Suprapubic skin (tissue), 4 donors: ENCODE measurements around the gene HOXC4. TPM values are rescaled to one million over a fixed set of nuclear protein-coding genes. Genes with fewer than 3 reads are reported as not detected.

Experiments
- DNase-seq, 2 donors: peaks; one replicate each; pipeline ENCODE4 v3.0.0-alpha.2; 2019; ENCODE audit warnings: low spot score in 2 of 2
- H3K27ac ChIP-seq: fragments of 200-600 bp; sonication (generic); one replicate; pipeline ENCODE4 v1.5.1; 2019
- H3K27me3 ChIP-seq: fragments of 200-600 bp; sonication (generic); one replicate; pipeline ENCODE4 v1.5.1; 2019
- H3K36me3 ChIP-seq: fragments of 200-600 bp; sonication (generic); one replicate; pipeline ENCODE4 v1.5.1; 2019
- H3K4me1 ChIP-seq: fragments of 200-600 bp; sonication (generic); one replicate; pipeline ENCODE4 v1.5.1; 2019
- H3K4me3 ChIP-seq: fragments of 200-600 bp; sonication (generic); one replicate; pipeline ENCODE4 v1.5.1; 2019; ENCODE audit warnings: mild to moderate bottlenecking
- H3K9me3 ChIP-seq: fragments of 200-600 bp; sonication (generic); one replicate; pipeline ENCODE4 v1.5.1; 2019
- CTCF ChIP-seq, 2 donors: fragments of 200-600 bp in 1 of 2; fragments of 450-650 bp in 1 of 2; sonication (generic) in 1 of 2; IDR thresholded peaks; one replicate each; pipeline ENCODE4 v1.5.1; 2016 to 2019; ENCODE audit warnings: antibody characterized with exemption in 2 of 2, mild to moderate bottlenecking in 1 of 2, moderate library complexity in 1 of 2
- EP300 ChIP-seq: sonication (generic); formaldehyde crosslinking; IDR thresholded peaks from one replicate; pipeline ENCODE4 v1.6.1; 2017; ENCODE audit warnings: antibody characterized with exemption
- POLR2A ChIP-seq, 2 donors: fragments of 450-650 bp; IDR thresholded peaks; one replicate each; pipeline ENCODE4 v1.6.1; 2017; ENCODE audit warnings: antibody characterized with exemption in 2 of 2, mild to moderate bottlenecking in 2 of 2, moderate library complexity in 2 of 2
- POLR2AphosphoS5 ChIP-seq, 3 donors: sonication (generic); formaldehyde crosslinking; IDR thresholded peaks; one replicate each; pipeline ENCODE4 v1.6.1; 2017; ENCODE audit warnings: antibody characterized with exemption in 3 of 3
- WGBS: methylation state at CpG from one replicate; pipeline ENCODE4 v1.1.5; 2018; 5-methylcytosine and 5-hydroxymethylcytosine counted together
- total RNA-seq, 4 donors: library from RNA; depleted of rRNA; stranded (reverse); fragments of >200 nt; gene quantifications; one replicate each; pipeline ENCODE4 v1.1.0, GENCODE V29; 2016

The HOXC4 gene
- total RNA-seq, 4 donors from 2014 or later, result 1.4 to 4.7 (median 1.9) TPM

- DNase-seq, result peak; percentile 96 to 97
- Histone ChIP-seq H3K36me3 (no peaks in the 10 kb centered on the region), H3K4me1 (peaks cover 64% of the 10 kb centered on the region), H3K27me3 (peaks cover 12% of the 10 kb centered on the region), H3K9me3 (no peaks in the 10 kb centered on the region), H3K4me3 (peak overlapping the region; percentile 67), H3K27ac (peak overlapping the region; percentile 98)
- TF ChIP-seq EP300 (no peak), POLR2A (IDR thresholded peaks at IDR 0.05) (no peak), CTCF (IDR thresholded peaks at IDR 0.05) (peak; percentile 86 to 90), POLR2AphosphoS5 (IDR thresholded peaks at IDR 0.05) (peak in 2 of 3 donors; percentile 45 to 55)
- WGBS, result 10% methylated on average over 39 of the region's 39 CpGs
These were observed 47.6 kb upstream of the HOXC4 start for GRCh38 chr12:54005853-54006558.

- TF ChIP-seq POLR2AphosphoS5 (IDR thresholded peaks at IDR 0.05) (no peak), CTCF (IDR thresholded peaks at IDR 0.05) (no peak), EP300 (no peak), POLR2A (IDR thresholded peaks at IDR 0.05) (no peak)
- H3K4me3 ChIP-seq, result peak overlapping the region; percentile 67
These were observed 46.9 kb upstream of the HOXC4 start for GRCh38 chr12:54006559-54007220.

GRCh38 chr12:54007538-54008259 is 45.9 kb upstream of the HOXC4 start:
- H3K27me3 ChIP-seq, result peaks cover 13% of the 10 kb centered on the region
- peaks cover 74% of the 10 kb centered on the region for H3K4me1 ChIP-seq
- no peak for TF ChIP-seq POLR2A (IDR thresholded peaks at IDR 0.05)
- TF ChIP-seq CTCF (IDR thresholded peaks at IDR 0.05), result no peak
- no peak for TF ChIP-seq EP300
- no peak for TF ChIP-seq POLR2AphosphoS5 (IDR thresholded peaks at IDR 0.05)
- H3K4me3 ChIP-seq, result no peak overlapping the region
- DNase-seq, result no peak
- no peaks in the 10 kb centered on the region for H3K9me3 ChIP-seq
- peak overlapping the region; percentile 98 for H3K27ac ChIP-seq
- 38% methylated on average over 2 of the region's 2 CpGs for WGBS
- H3K36me3 ChIP-seq, result no peaks in the 10 kb centered on the region

More at GRCh38 chr12:54006559-54007220, 46.9 kb upstream of the HOXC4 start:
- 52% methylated on average over 22 of the region's 22 CpGs for WGBS
- Histone ChIP-seq H3K27me3 (peaks cover 12% of the 10 kb centered on the region), H3K27ac (peak overlapping the region; percentile 98), H3K36me3 (no peaks in the 10 kb centered on the region), H3K9me3 (no peaks in the 10 kb centered on the region), H3K4me1 (peaks cover 69% of the 10 kb centered on the region)
- DNase-seq, result no peak

- Histone ChIP-seq H3K4me3 (peak overlapping the region; percentile 63), H3K9me3 (no peaks in the 10 kb centered on the region), H3K4me1 (peaks cover 74% of the 10 kb centered on the region), H3K27ac (peak overlapping the region; percentile 98), H3K36me3 (no peaks in the 10 kb centered on the region), H3K27me3 (peaks cover 17% of the 10 kb centered on the region)
- no peak for DNase-seq
- TF ChIP-seq POLR2AphosphoS5 (IDR thresholded peaks at IDR 0.05), result no peak
- 67% methylated on average over 1 of the region's 2 CpGs for WGBS
These were observed 45.4 kb upstream of the HOXC4 start for GRCh38 chr12:54008260-54008552.

- H3K4me1 ChIP-seq, result peaks cover 77% of the 10 kb centered on the region
- H3K36me3 ChIP-seq, result no peaks in the 10 kb centered on the region
- no peaks in the 10 kb centered on the region for H3K9me3 ChIP-seq
- peak overlapping the region; percentile 98 for H3K27ac ChIP-seq
- TF ChIP-seq POLR2AphosphoS5 (IDR thresholded peaks at IDR 0.05), result no peak
- TF ChIP-seq CTCF (IDR thresholded peaks at IDR 0.05), result no peak
- no peak for TF ChIP-seq POLR2A (IDR thresholded peaks at IDR 0.05)
- no peak for TF ChIP-seq EP300
- WGBS, result 15% methylated on average over 39 of the region's 51 CpGs
- H3K4me3 ChIP-seq, result peak overlapping the region; percentile 63
- DNase-seq, result no peak
- peaks cover 19% of the 10 kb centered on the region for H3K27me3 ChIP-seq
These were observed 44.2 kb upstream of the HOXC4 start for GRCh38 chr12:54009171-54010052.
